ENCODE results near the gene SMG5. TPM values are rescaled to one million over a fixed set of nuclear protein-coding genes. Genes with fewer than 3 reads are reported as not detected.

SMG5 gene
- total RNA-seq, 1 experiment from 2014 or later: 66.1 TPM

- DNase-seq (ENCODE audit: low read depth): peak; percentile 92
These were observed 69.6 kb downstream of the SMG5 start, which contains the start of gene PMF1 for GRCh38 chr1:156212833-156213643. TSS of gene PMF1 (plus strand) at chr1:156213007. CDS start at chr1:156213016, 9 bp downstream.

- DNase-seq (ENCODE audit: low read depth): no peak
These were observed 70.5 kb downstream of the SMG5 start for GRCh38 chr1:156212130-156212529.

GRCh38 chr1:156211243-156211642 lies 71.4 kb downstream of the SMG5 start:
- DNase-seq (ENCODE audit: low read depth): no peak

GRCh38 chr1:156204686-156205085 lies 77.9 kb downstream of the SMG5 start:
- no peak for DNase-seq (ENCODE audit: low read depth)

- no peak for DNase-seq (ENCODE audit: low read depth)
These were observed 79.3 kb downstream of the SMG5 start for GRCh38 chr1:156203331-156203730.

GRCh38 chr1:156200044-156200443 lies 82.6 kb downstream of the SMG5 start:
- DNase-seq (ENCODE audit: low read depth): no peak

Other genes starting within 250 kb of the SMG5 start
- gene UBQLN4, start 229.0 kb downstream of the SMG5 start, total RNA-seq (2014; rRNA removed): 34.1 and 37.7 TPM in 2 replicates
- 67.3 and 70.9 TPM in 2 replicates for gene LAMTOR2, start 228.0 kb downstream of the SMG5 start, total RNA-seq (2014; rRNA removed)
- not detected in 2 replicates for gene RAB25, start 221.7 kb downstream of the SMG5 start, total RNA-seq (2014; rRNA removed)
- gene MEX3A, start 200.4 kb downstream of the SMG5 start, total RNA-seq (2014; rRNA removed): 4.9 and 5.8 TPM in 2 replicates
- 1,371 and 1,475 TPM in 2 replicates for gene LMNA, start 168.1 kb downstream of the SMG5 start, total RNA-seq (2014; rRNA removed)
- gene SEMA4A, start 129.2 kb downstream of the SMG5 start, total RNA-seq (2014; rRNA removed): 0.40 and 0.64 TPM in 2 replicates
- gene SLC25A44, start 88.7 kb downstream of the SMG5 start, total RNA-seq (2014; rRNA removed): 11.2 and 15.6 TPM in 2 replicates
- 67.2 and 70.1 TPM in 2 replicates for gene PMF1, start 69.8 kb downstream of the SMG5 start, total RNA-seq (2014; rRNA removed)
- 2.0 and 4.3 TPM in 2 replicates for gene BGLAP, start 40.6 kb downstream of the SMG5 start, total RNA-seq (2014; rRNA removed)
- 0.83 and 1.8 TPM in 2 replicates for gene PAQR6, start 34.8 kb downstream of the SMG5 start, total RNA-seq (2014; rRNA removed)
- gene TMEM79, start 1.5 kb upstream of the SMG5 start, total RNA-seq (2014; rRNA removed): 2.9 and 3.2 TPM in 2 replicates
- 42.2 and 45.6 TPM in 2 replicates for gene GLMP, start 12.9 kb upstream of the SMG5 start, total RNA-seq (2014; rRNA removed)
- not detected in 2 replicates for gene VHLL, start 16.5 kb upstream of the SMG5 start, total RNA-seq (2014; rRNA removed)
- gene CCT3, start 55.5 kb upstream of the SMG5 start, total RNA-seq (2014; rRNA removed): 341 and 346 TPM in 2 replicates
- gene TSACC, start 55.7 kb upstream of the SMG5 start, total RNA-seq (2014; rRNA removed): not detected in 2 replicates
- not detected in 2 replicates for gene RHBG, start 86.4 kb upstream of the SMG5 start, total RNA-seq (2014; rRNA removed)
- gene MEF2D, start 217.9 kb upstream of the SMG5 start, total RNA-seq (2014; rRNA removed): 21.9 and 23.2 TPM in 2 replicates